Uterus (tissue), 4 donors: Measurements from ENCODE around the gene CALY. TPM values are rescaled to one million over a fixed set of nuclear protein-coding genes. Genes with fewer than 3 reads are reported as not detected.
A peak's percentile ranks its signal among the peaks of the same experiment; 100 is the strongest.

Source experiments
- DNase-seq, 2 donors: peaks; one replicate each; pipeline ENCODE4 v3.0.0-alpha.2; 2019 to 2020
- H3K27ac ChIP-seq, 2 donors: fragments of 200-600 bp; sonication (generic); 1 replicate in 1 of 2; 2 replicates in 1 of 2; pipeline ENCODE4 v1.5.1; 2016 to 2018
- H3K27me3 ChIP-seq, 2 donors: fragments of 200-600 bp; sonication (generic); one replicate each; pipeline ENCODE4 v1.5.1; 2018 to 2019; ENCODE audit warnings: control low read depth in 1 of 2
- H3K36me3 ChIP-seq, 2 donors: fragments of 200-600 bp; sonication (generic); one replicate each; pipeline ENCODE4 v1.5.1; 2019; ENCODE audit warnings: control low read depth in 1 of 2
- H3K4me1 ChIP-seq, 2 donors: fragments of 200-600 bp; sonication (generic); one replicate each; pipeline ENCODE4 v1.5.1; 2018 to 2019; ENCODE audit warnings: control low read depth in 1 of 2
- H3K4me3 ChIP-seq, 2 donors: fragments of 200-600 bp; sonication (generic); 1 replicate in 1 of 2; 2 replicates in 1 of 2; pipeline ENCODE4 v1.5.1; 2018 to 2019; ENCODE audit warnings: mild to moderate bottlenecking in 1 of 2
- H3K9me3 ChIP-seq, 2 donors: fragments of 200-600 bp; sonication (generic); one replicate each; pipeline ENCODE4 v1.5.1; 2019; ENCODE audit warnings: control low read depth in 1 of 2
- CTCF ChIP-seq, 4 experiments: fragments of 200-600 bp in 2 of 4; fragments of 450-650 bp in 2 of 4; sonication (generic) in 2 of 4; IDR thresholded peaks; one replicate each; pipeline ENCODE4 v1.5.1; 2016 to 2019; ENCODE audit warnings: antibody characterized with exemption in 4 of 4, mild to moderate bottlenecking in 2 of 4, moderate library complexity in 1 of 4
- POLR2A ChIP-seq, 2 donors: fragments of 450-650 bp; IDR thresholded peaks; one replicate each; pipeline ENCODE4 v1.6.1; 2016; ENCODE audit warnings: antibody characterized with exemption in 2 of 2, mild to moderate bottlenecking in 1 of 2, moderate library complexity in 1 of 2
- intact Hi-C: fragments of 100-400 bp; cut with DNase I; formaldehyde crosslinking; loops from one replicate; pipeline ENCODE4 v1.15.1; 2023; ENCODE audit warnings: low total_unique reads
- total RNA-seq, 4 donors: library from RNA; depleted of rRNA in 3 of 4; stranded (reverse); fragments of >200 nt in 3 of 4; gene quantifications; one replicate each; pipeline versions ENCODE4 v1.1.0 to v1.2.4, GENCODE V29; 2014 to 2023
- donor health status: DM: yes; HTN: yes; CAD: no.

The CALY gene
- total RNA-seq, 4 donors from 2014 or later, result 0.69 TPM; not detected in 3

- peak overlapping the region; percentile 44 to 79 for H3K27ac ChIP-seq
- intact Hi-C loops, result no loop called here
- H3K36me3 ChIP-seq, result no peaks in the 10 kb centered on the region
- no peak for TF ChIP-seq CTCF (IDR thresholded peaks at IDR 0.05)
- no peak for TF ChIP-seq POLR2A (IDR thresholded peaks at IDR 0.05)
- no peaks in the 10 kb centered on the region for H3K27me3 ChIP-seq
- H3K4me1 ChIP-seq, result peaks cover 0 to 4% of the 10 kb centered on the region in 2 donors
- no peaks in the 10 kb centered on the region for H3K9me3 ChIP-seq
- H3K4me3 ChIP-seq, result peak overlapping the region; percentile 39 to 60
- DNase-seq, result peak; percentile 31 to 35
These were observed 43.3 kb upstream of the CALY start for GRCh38 chr10:133379801-133380666.

- Histone ChIP-seq H3K4me1 (peaks cover 0 to 4% of the 10 kb centered on the region in 2 donors), H3K9me3 (no peaks in the 10 kb centered on the region), H3K27me3 (no peaks in the 10 kb centered on the region), H3K27ac (peak within 1 kb of the TSS; percentile 76 to 89), H3K4me3 (peak within 1 kb of the TSS; percentile 82 to 90), H3K36me3 (no peaks in the 10 kb centered on the region)
- peak; percentile 73 to 79 for DNase-seq
- peak in 1 of 2 donors; percentile 48 for TF ChIP-seq POLR2A (IDR thresholded peaks at IDR 0.05)
- TF ChIP-seq CTCF (IDR thresholded peaks at IDR 0.05), result no peak
- intact Hi-C loops, result no loop called here
These were observed 42.6 kb upstream of the CALY start, which contains the start of gene PAOX for GRCh38 chr10:133379152-133379800. PAOX (plus strand) TSS chr10:133379262; CDS start chr10:133379317, 55 bp downstream.

GRCh38 chr10:133378251-133379096 lies 41.8 kb upstream of the CALY start:
- Histone ChIP-seq H3K4me3 (peak overlapping the region; percentile 82 to 90), H3K27ac (peak overlapping the region; percentile 76 to 89), H3K9me3 (no peaks in the 10 kb centered on the region), H3K27me3 (no peaks in the 10 kb centered on the region), H3K36me3 (no peaks in the 10 kb centered on the region), H3K4me1 (peaks cover 0 to 4% of the 10 kb centered on the region in 2 donors)
- TF ChIP-seq CTCF (IDR thresholded peaks at IDR 0.05) (no peak), POLR2A (IDR thresholded peaks at IDR 0.05) (no peak)
- intact Hi-C loops, result no loop called here
- peak; percentile 52 to 69 for DNase-seq

- intact Hi-C loops, result no loop called here
- Histone ChIP-seq H3K27me3 (no peaks in the 10 kb centered on the region), H3K27ac (peak overlapping the region; percentile 76 to 89), H3K4me1 (peaks cover 0 to 4% of the 10 kb centered on the region in 2 donors), H3K36me3 (no peaks in the 10 kb centered on the region), H3K9me3 (no peaks in the 10 kb centered on the region), H3K4me3 (peak overlapping the region; percentile 82 to 90)
- no peak for TF ChIP-seq CTCF (IDR thresholded peaks at IDR 0.05)
- TF ChIP-seq POLR2A (IDR thresholded peaks at IDR 0.05), result no peak
- peak in 1 of 2 donors; percentile 27 for DNase-seq
These were observed 41.1 kb upstream of the CALY start for GRCh38 chr10:133377818-133378250.
